ENCODE data around the gene EYA3. TPM values are rescaled to one million over a fixed set of nuclear protein-coding genes. Genes with fewer than 3 reads are reported as not detected.

EYA3 gene
- total and polyA plus RNA-seq, 7 donors = 3.6 to 15.3 (median 13.1) TPM

DNA sequence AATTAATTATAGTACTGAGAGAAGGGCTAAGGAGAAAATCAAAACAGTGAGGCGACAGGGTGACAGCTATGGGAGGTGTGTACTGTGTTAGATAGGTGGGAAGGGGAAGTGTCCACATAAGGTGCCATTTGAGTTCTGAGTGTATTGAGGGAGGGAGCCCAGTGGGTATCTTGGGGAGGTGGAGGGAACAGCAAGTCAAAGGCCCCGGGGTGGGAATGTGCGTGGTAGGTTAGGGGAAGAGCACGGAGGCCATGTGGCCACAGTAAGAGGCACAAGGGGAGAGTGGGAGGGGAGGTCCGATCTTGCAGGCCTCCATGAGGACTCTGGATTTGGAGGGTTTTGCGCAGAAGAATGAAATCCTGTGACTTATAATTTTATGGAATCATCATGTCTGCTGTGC lies 131.6 kb downstream of the EYA3 start:
- Histone ChIP-seq H3K27ac (no peak overlapping the region), H3K27me3 (ENCODE audit: insufficient read depth in 3 of 3, low read length in 2 of 3) (no peaks in the 10 kb centered on the region), H3K4me1 (no peaks in the 10 kb centered on the region), H3K9me3 (no peaks in the 10 kb centered on the region), H3K4me3 (no peak overlapping the region), H3K36me3 (ENCODE audit: insufficient read depth in 1 of 2, low read depth in 1 of 2) (no peaks in the 10 kb centered on the region)
- DNase-seq = no peak
- no peak for ATAC-seq
- TF ChIP-seq, protein P1, sequence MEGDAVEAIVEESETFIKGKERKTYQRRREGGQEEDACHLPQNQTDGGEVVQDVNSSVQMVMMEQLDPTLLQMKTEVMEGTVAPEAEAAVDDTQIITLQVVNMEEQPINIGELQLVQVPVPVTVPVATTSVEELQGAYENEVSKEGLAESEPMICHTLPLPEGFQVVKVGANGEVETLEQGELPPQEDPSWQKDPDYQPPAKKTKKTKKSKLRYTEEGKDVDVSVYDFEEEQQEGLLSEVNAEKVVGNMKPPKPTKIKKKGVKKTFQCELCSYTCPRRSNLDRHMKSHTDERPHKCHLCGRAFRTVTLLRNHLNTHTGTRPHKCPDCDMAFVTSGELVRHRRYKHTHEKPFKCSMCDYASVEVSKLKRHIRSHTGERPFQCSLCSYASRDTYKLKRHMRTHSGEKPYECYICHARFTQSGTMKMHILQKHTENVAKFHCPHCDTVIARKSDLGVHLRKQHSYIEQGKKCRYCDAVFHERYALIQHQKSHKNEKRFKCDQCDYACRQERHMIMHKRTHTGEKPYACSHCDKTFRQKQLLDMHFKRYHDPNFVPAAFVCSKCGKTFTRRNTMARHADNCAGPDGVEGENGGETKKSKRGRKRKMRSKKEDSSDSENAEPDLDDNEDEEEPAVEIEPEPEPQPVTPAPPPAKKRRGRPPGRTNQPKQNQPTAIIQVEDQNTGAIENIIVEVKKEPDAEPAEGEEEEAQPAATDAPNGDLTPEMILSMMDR (IDR thresholded peaks at IDR 0.05) = no peak
- intact Hi-C loops (cut with DNase I) = no loop called here
- WGBS, 3 donors = 73 to 83% (median 74%) methylated on average over 6 of the region's 6 CpGs

DNA sequence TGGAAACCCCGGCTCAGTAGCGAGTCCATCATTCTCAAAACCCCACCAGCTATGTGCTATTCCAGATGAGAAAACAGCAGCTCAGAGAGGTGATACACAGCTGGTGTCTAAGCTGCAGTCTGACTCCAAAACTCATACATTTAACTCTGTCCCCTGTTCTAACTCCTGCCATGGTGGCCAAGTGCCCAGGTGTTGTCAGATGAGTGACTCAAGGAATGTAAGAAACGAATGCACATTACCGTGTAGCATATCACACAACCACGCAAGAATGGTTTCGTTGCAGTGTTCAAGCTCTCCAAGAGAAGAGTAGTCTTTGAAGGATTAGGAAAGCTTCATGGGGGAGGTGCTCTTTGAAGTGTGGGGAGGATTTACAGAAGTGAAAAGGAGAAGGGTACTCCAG lies 133.3 kb downstream of the EYA3 start:
- Histone ChIP-seq H3K4me1 (no peaks in the 10 kb centered on the region), H3K27ac (no peak overlapping the region), H3K9me3 (no peaks in the 10 kb centered on the region), H3K27me3 (ENCODE audit: insufficient read depth in 3 of 3, low read length in 2 of 3) (no peaks in the 10 kb centered on the region), H3K4me3 (no peak overlapping the region), H3K36me3 (ENCODE audit: insufficient read depth in 1 of 2, low read depth in 1 of 2) (no peaks in the 10 kb centered on the region)
- WGBS, 3 donors = 76 to 89% (median 80%) methylated on average over 6 of the region's 6 CpGs
- no peak for DNase-seq
- no peak for ATAC-seq
- TF ChIP-seq, protein P1 (IDR thresholded peaks at IDR 0.05) = no peak
- intact Hi-C loops (cut with DNase I) = no loop called here

DNA sequence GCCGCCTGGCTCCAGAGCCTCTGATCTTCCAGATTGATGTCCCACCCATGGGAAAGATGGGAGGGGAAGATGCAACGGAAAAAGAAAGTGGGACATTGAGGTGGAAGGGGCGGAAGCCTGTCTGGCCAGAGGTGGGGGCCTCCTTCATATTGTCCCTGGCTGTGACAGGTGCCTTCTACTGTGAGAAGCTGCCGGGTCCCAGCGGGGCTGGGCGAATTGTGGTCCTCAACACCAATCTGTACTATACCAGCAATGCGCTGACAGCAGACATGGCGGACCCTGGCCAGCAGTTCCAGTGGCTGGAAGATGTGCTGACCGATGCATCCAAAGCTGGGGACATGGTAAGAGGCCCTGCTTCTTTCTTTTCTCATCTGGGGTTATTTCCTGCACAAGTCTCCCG lies 134.2 kb downstream of the EYA3 start:
- Histone ChIP-seq H3K27me3 (ENCODE audit: insufficient read depth in 3 of 3, low read length in 2 of 3) (no peaks in the 10 kb centered on the region), H3K9me3 (no peaks in the 10 kb centered on the region), H3K4me3 (no peak overlapping the region), H3K27ac (no peak overlapping the region), H3K36me3 (ENCODE audit: insufficient read depth in 1 of 2, low read depth in 1 of 2) (no peaks in the 10 kb centered on the region), H3K4me1 (no peaks in the 10 kb centered on the region)
- WGBS, 3 donors = 91 to 94% (median 92%) methylated on average over 10 of the region's 10 CpGs
- intact Hi-C loops (cut with DNase I) = no loop called here
- DNase-seq (no peak), ATAC-seq (no peak)
- TF ChIP-seq, protein P1 (IDR thresholded peaks at IDR 0.05) = no peak

DNA sequence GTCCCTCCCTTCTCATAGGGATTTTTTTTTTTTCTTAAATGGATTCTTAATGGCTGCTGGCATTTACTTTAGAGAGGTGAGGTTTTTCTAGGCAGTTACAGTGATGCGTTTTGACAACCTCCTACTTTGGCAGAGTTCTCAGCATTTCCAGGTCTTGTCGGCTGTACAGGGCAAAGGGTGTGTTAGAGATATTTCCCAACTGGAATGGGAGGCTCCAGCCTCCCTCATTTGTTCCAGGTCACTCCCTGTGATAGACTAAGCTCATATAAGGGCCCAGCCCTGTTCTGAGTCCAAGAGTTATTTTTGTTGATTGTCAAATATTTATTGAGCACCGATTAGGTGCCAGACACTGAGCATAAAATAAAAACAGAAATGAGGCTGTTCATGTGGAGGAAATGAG lies 136.3 kb downstream of the EYA3 start:
- no peak for DNase-seq
- WGBS, 3 donors = 62 to 85% (median 81%) methylated on average over 3 of the region's 3 CpGs
- intact Hi-C loops (cut with DNase I) = no loop called here
- no peak overlapping the region for H3K4me3 ChIP-seq
- no peaks in the 10 kb centered on the region for H3K4me1 ChIP-seq
- TF ChIP-seq, protein P1 (IDR thresholded peaks at IDR 0.05) = no peak
- no peak for ATAC-seq
- no peaks in the 10 kb centered on the region for H3K27me3 ChIP-seq (ENCODE audit: insufficient read depth in 3 of 3, low read length in 2 of 3)
- no peaks in the 10 kb centered on the region for H3K36me3 ChIP-seq (ENCODE audit: insufficient read depth in 1 of 2, low read depth in 1 of 2)
- no peak overlapping the region for H3K27ac ChIP-seq
- H3K9me3 ChIP-seq = no peaks in the 10 kb centered on the region

DNA sequence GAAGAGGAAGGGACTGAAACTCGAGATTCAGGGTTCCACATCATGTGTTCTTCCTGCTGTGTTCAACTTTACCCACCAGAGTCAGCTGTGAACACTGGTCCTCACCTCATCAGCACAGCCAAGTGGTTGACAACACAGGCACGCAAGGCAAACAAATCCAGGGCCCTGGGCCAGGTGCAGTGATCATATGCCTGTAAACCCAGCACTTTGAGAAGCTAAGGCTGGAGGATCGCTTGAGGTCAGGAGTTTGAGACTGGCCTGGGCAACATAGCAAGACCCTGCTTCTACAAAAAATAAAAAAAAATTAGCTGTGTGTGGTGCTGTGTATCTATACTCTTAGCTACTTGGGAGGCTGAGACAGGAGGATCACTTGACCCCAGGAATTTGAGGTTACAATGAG lies 137.0 kb downstream of the EYA3 start:
- WGBS, 3 donors = 40 to 74% (median 53%) methylated on average over 3 of the region's 3 CpGs
- no peak for DNase-seq
- intact Hi-C loops (cut with DNase I) = no loop called here
- Histone ChIP-seq H3K27me3 (ENCODE audit: insufficient read depth in 3 of 3, low read length in 2 of 3) (no peaks in the 10 kb centered on the region), H3K4me1 (no peaks in the 10 kb centered on the region), H3K36me3 (ENCODE audit: insufficient read depth in 1 of 2, low read depth in 1 of 2) (no peaks in the 10 kb centered on the region), H3K27ac (no peak overlapping the region), H3K4me3 (no peak overlapping the region), H3K9me3 (no peaks in the 10 kb centered on the region)
- TF ChIP-seq, protein P1 (IDR thresholded peaks at IDR 0.05) = no peak
- no peak for ATAC-seq

Data from psoas muscle (tissue), 8 donors.